IPS DF 19.7 (cell line): ENCODE results near the gene PLEKHD1.
"Not testable (repeated sequence)": the region's sequence is repeated elsewhere in the genome, so short reads cannot be mapped to it uniquely, and the experiment has no call there.

Experiments
- DNase-seq: peaks from one replicate; pipeline ENCODE4 v3.0.0-alpha.2; 2013; ENCODE audit warnings: low read depth, low spot score

The PLEKHD1 gene

DNA sequence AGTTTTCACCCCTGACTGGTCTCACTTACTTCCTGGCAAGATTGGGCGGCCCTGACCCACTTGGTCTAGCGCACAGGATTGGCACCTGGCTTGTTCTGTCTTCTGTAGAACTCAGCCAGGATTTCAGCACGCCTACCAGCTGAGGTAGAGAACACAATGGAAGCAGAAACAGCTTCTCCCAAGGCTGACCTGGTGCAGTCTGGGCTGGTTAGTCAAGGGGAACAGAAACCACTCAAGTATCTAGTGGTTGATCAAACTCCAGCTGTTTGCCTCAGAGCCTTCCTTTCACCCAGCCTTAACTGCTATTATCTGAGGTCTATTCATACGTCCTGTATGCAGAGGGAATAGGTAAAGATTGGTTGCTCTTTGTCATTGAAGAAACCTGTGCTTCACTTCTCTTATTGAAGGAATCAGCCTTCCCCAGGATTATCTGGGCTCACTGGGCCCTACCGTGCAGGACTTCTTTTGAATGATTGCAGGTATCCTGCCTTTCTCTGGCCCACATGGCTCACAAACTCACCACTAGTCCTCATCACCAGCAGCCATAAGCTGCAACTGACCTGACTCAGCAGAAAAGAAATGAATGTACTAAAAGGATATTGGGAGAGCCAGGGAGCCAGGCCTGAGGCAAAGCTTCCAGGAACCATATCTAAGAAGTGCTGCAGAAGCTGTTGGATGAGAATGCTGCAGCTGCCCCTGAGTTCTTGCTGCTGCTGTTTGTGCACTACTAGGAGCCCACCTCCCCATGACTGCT, 2.5 kb upstream of the PLEKHD1 start:
- no peak for DNase-seq

DNA sequence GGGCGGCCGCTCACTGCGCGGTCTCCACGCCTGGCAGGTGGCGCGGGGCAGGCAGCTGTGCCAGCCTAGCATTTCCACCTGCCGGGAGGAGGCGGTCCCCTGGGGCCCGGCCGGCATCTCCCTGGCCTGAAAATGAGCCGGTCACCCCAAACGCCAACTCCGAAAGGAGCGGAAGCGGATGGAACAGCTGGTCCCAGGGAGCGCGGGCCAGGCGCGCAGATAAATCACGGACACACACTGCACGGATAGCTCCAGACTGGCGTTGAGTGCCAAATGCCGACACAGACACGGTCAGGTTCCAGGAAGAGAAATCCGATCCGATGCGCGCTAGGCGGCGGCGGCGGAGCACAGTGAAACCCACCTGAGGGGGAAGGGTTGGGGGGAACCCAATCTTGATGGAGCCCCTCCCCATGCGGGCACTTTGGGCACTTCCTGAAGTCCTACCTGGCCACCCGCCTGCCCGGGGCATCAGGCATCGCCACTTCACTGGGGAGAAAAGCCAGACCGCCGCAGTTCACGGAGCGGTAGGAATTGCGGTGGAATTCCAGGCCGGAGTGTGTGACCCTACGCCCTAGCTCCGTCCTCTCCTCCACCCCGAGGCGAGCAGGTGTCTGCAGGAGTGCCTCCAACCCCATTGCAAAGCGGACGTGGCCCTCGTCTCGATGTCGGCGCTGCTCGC, 624 bp upstream of the PLEKHD1 start:
- DNase-seq, result no peak

DNA sequence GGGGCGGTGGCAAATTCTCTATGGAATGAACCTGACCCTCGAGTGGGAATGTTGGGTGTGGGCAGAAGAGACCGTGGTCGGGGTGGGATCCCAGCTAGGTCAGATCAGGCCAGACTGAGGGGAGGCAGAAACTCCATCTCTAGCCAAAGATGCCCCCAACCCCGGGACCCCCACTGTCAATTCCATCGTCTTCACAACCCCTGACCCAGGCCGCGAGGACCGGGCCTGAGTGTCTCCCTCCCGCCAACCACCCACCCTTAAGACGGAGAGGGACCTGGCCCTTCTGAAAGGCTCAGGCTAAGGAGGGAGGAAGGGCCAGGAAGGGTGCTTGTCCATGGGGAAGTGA, 760 bp downstream of the PLEKHD1 start:
- no peak for DNase-seq

DNA sequence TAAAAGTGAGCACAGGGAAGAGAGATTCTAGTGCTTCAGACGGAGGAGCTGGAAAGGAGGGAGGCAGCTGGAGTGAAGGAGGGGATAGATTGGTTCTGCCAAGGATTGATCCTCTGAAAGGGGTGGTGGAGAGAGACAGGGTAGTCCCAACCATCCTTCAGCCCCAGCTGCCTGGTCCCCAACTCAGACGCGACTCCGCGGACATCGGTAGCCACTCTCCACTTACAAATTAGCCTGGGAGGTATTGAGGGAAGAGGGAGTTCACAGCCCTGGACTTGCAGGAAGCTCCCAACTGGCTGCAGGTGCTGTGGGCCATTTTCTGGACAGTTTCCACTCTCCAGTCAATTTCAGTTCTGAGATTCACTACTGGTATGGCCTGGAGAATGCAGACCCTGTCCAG, 1.2 kb downstream of the PLEKHD1 start:
- DNase-seq, result no peak

DNA sequence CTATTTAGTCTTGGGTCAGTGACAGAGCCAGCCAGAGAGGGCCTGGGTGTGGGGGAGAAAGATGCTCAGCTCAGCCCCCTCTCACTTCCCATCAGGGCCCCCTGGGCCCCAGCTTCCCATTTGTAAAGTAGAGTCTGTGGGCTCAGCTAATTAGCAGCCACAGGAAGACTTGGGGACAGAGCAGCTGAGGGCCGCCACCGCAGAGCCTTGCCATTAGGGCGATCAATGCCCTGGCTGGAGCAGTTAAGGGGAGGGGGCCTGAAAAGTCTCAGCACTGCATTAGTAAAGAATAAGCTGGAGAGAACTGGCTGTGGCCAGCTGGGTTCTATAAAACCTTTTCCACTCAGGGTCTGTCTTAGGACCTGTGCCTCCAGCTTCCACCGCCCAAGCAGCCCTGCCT, 2.7 kb downstream of the PLEKHD1 start:
- no peak for DNase-seq

DNA sequence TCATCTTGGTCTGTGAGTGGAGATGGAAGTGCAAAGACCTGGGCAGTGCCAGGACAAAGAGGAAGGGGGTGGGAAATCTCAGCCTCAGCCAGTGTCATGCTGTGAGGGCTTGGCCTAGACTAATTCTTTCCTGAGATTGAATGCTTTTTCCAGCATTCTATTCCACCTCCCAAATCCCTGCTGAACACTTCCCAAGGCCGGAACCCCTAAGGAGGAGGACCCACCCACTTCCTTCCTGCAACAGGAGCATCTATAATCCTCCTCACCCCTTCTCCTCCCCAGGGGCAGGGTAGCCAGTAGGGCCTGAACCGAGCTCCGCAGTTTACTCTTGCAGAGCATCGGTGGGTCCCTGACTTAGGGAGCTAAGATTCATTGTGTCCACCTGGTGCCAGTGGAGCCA, 3.2 kb downstream of the PLEKHD1 start:
- no peak for DNase-seq

DNA sequence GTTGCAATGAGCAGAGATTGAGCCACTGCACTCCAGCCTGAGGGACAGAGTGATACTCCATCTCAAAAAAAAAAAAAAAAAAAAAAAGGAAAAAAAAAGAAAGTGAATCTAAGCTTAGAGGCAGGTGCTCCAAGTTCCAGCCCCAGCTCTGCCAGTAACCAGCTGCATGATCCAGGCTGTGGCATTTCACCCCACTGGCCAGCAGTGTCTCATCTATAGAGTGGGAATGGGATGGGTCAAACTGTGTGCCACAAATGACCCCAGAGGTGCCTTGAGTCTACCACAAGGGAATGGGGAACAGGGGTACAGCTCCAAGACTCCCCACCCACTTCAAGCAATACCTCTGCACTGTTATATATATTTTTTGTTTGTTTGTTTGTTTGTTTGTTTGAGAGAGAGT, 5.0 kb downstream of the PLEKHD1 start:
- no peak for DNase-seq

DNA sequence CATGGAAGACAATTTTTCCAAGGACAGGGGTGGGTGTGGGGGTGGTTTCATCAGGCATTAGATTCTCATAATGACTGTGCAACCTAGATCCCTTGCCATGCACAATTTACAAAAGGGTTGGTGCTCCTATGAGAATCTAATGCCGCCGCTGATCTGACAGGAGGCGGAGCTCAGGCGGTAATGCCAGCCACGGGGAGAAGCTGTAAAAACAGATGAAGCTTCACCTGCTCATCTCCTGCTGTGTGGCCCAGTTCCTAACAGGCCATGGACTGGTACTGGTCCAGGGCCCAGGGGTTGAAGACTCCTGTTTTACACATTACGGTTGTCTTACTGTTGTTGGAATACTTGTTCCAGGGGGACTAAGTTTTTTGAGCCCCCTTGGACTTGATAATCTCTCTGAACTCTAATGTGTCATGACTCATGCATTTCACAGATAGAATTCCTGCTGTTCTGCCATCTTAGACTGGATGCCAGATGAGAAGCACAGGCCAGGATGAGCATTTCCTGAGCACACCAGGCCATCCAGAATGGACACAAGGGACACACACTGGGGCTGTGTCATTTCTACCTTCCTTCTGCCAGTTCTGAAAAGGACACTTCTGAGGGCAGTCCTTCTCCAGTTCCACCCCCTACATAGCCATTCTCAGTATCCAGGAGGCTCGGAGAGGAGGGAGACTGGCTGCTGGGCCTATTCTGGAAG, 5.8 kb downstream of the PLEKHD1 start:
- DNase-seq, result no peak

DNA sequence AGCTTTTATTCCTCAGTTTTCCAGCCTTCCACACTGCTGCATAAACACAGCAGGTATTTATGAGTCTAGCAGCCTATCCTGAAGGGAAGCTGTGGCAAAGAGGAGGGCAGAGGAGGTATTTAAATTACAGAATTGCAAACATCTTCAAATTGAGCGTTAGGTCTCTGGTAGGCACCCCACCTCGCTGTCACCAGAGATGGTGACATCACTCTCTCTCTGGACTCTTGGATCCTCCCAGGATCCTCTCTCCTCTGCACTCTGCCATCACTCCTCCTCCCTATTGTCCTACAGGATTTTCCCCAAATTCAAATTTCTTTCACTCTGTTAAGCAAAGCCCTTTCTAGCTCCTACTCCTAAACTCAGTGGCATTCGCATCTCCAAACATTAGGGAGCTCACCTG, 6.7 kb downstream of the PLEKHD1 start:
- no peak for DNase-seq

DNA sequence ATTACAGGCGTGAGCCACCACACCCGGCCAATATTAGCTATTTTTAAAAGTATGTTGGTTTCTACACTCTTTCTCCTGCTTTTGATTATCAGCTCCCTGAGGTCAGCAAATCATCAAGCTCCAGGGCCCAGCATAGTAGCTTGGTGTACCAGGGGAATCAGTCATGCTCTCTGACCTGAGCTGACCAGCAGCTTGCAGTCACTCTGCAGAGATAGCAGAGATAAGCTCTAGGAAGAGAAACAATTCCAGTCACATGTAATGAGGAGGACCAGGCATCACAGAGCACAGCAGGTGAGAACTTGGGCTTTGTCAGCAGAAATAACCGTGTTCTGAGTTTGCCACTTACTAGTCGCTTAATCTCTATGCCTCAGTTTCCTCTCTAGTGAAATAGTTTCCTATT, 8.5 kb downstream of the PLEKHD1 start:
- DNase-seq, result no peak

DNA sequence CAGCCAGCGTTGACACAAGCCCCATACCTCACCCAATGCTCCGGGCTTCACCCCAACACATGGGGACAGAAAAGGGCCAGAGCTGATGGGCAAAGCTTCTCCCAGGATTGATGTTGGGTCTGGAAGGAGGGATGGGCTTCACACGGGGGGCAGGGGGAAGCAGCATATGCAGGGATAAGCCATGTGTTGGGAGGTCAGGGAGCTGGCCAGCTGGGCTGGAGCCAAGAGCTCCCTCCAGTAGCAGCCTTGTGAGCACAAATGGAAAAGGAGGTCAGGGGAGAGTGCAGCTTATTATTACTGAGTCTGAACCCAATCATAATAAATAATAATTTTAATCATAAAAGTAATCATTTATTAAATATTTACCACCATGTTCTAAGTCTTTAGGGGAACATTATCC, 9.3 kb downstream of the PLEKHD1 start:
- no peak for DNase-seq

DNA sequence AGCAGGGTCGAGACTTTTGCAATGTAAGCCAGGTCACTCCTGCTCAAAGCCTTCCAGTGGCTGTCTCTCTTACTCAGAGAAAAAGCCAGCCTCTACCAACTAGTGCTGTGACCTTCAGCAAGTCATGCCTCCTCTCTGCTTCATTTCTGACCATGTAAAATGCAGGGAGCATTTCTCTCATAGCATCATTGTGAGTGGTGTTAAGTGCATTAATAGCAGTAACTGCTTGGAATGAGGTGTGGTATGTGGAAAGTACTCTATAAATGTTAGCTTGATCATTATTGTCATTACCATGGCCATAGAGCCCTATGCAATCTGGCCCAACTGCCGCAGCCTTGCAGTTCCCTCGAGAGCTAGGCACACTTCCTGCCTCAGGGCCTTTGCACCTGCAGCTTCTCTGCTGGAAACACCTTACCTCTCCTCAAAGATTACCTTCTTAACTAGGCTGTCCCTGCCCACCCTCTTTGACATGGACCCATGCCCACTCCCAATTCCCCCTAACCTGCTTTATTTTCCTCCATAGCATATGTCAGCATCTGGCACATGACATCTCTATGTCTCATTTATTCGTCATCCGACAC, 10.9 kb downstream of the PLEKHD1 start:
- no peak for DNase-seq

DNA sequence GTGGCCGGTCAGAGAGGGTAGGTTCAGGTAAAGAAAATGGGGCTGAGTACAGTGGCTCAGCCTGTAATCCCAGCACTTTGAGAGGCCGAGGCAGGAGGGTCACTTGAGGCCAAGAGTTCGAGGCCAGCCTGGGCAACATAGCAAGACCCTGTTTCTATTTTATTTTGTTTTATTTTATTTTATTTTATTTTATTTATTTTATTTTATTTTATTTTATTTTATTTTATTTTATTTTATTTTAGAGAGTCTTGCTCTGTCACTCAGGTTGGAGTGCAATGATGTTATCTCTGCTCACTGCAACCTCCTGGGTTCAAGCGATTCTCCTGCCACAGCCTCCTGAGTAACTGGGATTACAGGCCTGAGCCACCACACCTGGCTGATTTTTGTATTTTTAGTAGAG, 13.3 kb downstream of the PLEKHD1 start:
- not testable (repeated sequence) for DNase-seq

DNA sequence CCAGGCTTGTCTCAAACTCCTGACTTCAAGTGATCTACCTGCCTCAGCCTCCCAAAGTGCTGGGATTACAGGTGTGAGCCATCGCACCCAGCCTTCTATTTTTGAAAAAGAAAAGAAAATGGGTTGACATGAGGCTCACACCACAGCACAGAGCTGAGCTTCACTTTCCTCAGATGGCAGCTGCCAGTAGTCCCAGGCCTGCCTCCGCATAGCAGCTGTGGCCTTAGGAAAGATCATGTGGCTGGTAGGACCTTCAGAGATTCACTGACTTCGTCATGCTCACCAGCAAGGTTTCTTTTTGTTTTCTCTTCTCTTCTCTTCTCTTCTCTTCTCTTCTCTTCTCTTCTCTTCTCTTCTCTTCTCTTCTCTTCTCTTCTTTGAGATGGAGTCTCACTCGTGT, 13.8 kb downstream of the PLEKHD1 start:
- DNase-seq, result not testable (repeated sequence)

DNA sequence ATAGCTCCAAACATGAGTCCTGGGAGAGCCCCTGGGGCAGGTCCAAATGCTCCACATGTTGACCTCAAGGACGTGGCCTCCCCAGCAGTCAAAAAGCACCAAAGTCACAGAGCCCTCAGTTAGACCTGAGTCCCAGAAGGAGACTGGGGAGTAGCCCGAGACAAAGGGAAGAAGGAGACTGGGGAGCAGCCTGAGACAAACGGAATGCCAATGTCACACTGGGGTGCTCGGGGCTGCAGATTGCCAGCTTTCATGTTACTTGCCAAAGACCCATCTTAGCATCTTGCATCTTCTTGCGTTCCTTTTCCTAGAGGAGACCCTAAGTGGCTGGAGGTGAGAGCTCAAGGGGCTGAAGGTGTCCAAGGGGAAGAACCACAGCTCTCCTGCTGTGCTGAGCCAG, 14.9 kb downstream of the PLEKHD1 start:
- DNase-seq, result no peak

DNA sequence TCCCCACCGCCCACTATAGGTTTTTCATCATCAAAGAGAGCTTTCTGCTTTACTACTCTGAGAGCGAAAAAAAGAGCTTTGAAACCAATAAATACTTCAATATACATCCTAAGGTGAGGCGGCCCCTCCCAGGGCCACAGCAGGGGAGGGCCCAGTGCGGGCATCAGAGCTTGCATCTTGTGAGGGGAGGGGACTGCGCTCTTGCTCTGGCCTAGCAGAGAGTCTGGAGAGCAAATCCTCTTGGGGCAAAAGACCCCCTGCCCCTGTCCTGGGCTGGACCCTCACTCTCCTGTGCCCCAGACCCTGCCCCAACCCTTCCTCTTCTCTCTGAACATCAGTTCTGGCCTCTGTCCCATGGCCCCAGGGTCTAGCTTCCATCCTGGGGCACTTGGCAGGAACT, 15.6 kb downstream of the PLEKHD1 start:
- no peak for DNase-seq

DNA sequence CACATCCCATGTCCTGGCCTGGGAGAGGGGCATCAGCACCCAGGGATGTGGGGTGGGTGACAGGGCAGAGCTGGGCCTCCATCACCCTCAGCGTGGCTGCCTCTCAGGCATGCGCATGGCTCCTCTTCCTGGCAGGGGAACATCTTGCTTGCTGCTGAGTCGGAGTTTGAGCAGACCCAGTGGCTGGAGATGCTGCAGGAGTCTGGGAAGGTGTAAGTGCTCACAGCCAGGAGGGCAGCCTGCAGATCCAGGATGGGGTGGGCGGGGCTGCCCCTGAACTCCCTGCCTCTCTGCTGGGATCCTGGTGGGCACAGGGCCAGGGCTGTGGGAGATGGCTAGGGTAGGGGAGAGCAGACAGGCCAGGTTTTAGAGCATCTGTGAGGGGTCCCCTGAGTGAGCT, 16.2 kb downstream of the PLEKHD1 start:
- no peak for DNase-seq

DNA sequence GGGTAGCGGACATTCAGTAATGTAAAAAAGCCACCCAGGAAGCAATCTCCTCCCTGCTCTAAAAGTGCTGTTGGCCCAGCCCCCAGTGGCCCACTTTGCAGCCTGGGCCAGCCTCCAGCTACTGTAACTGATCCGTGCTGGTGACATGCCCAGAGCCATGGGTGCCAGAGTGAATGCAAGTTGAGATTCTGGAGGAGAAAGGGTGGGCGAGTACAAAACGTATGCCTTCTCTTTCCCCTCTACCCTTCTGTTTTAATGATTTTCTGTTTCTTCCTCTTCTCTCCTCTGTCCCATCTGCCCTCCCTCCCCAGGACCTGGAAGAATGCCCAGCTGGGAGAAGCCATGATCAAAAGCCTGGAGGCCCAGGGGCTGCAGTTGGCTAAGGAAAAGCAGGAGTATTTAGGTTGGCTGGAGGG, 16.9 kb downstream of the PLEKHD1 start:
- DNase-seq, result no peak

DNA sequence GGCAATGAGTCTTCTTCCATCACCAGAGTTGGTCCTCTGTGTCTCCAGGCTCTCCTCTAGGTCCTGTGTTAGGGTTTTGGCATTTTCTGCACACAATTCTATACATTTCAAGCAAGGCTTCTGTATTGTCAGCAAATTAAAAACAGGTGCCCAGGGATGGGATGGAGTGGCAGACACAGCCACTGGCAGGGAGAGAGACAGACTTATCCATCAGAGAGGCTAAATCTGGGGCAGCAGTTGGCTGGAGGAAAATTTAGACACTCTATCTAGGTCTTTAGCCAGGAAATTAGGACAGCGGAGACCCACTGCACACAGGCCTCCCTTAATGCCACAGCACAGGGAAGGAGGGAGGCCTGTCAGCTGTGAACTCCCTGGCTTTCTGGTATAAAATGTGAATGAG, 20.2 kb downstream of the PLEKHD1 start:
- DNase-seq, result no peak

DNA sequence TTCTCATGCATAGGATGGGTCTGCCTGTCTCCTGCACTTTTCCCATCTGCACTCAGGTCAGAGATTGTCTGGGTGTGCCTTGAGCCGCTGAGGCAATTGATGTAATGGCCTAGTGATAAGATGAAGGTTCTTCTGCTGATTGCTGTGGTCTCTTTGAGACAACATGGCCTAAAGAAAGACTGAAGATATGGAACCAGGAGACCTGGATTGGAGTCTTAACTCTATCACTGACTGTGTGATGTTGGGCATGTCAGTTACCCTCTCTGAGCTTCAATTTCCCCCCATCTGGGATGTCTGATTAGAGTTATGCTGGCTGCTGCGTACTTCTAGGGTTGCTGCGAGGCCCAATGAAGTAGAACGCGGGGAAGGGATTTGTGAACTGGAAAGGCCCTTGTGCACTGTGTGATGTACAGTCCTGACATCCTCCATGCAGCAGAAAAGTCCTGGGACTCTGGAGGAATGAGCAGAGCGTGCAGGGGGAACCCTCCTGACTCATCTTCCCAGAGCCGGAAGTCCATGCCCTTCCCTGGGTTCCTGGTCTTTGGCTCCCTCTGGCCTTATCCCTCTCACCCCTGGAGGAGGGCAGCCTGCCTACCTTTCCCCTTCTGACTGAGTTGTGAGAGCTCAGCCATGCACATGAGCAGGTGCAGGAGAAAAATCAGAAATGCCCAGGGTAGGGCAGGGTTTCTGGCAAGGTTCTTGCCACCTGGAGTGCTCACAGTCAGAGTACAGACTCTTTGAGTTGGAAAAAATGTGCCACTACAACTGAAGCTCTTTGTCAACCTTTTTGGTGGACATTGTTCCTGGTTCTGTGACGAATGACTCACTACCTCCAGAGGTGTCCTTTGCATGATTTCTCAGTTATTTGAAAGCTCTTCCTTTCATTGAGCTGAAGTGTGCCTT, 21.1 kb downstream of the PLEKHD1 start:
- DNase-seq, result no peak

DNA sequence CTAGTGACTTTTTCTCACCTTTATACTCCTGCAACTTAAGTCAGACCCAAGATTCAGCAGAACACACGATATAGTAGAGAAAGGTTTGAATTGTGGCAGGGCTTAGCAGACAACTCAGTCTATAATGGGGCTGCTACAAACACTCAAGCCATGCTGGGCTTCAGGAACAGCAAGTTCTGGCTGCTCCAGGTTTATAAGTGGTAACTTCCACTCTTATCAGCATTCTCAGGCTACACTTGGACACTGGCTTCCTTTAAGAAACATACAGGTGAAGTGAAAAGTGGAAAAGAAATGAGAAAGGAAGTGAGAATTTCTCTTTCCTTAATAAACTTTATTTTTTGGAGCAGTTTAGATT, 21.7 kb downstream of the PLEKHD1 start:
- no peak for DNase-seq
